Tibial nerve (tissue), 4 donors: ENCODE data around the gene PMM2.

Experiments
- EP300 ChIP-seq, 2 donors: sonication (generic); formaldehyde crosslinking; IDR thresholded peaks; one replicate each; pipeline ENCODE4 v1.6.1; 2017; ENCODE audit warnings: antibody characterized with exemption in 2 of 2, mild to moderate bottlenecking in 1 of 2
- TF ChIP-seq, protein P1 (sequence below), 5 experiments: fragments of 200-600 bp in 3 of 5; fragments of 450-650 bp in 2 of 5; sonication (generic) in 3 of 5; IDR thresholded peaks; one replicate each; pipeline ENCODE4 v1.5.1; 2016 to 2019; ENCODE audit warnings: antibody characterized with exemption in 5 of 5, mild to moderate bottlenecking in 3 of 5, moderate library complexity in 2 of 5

DNA sequence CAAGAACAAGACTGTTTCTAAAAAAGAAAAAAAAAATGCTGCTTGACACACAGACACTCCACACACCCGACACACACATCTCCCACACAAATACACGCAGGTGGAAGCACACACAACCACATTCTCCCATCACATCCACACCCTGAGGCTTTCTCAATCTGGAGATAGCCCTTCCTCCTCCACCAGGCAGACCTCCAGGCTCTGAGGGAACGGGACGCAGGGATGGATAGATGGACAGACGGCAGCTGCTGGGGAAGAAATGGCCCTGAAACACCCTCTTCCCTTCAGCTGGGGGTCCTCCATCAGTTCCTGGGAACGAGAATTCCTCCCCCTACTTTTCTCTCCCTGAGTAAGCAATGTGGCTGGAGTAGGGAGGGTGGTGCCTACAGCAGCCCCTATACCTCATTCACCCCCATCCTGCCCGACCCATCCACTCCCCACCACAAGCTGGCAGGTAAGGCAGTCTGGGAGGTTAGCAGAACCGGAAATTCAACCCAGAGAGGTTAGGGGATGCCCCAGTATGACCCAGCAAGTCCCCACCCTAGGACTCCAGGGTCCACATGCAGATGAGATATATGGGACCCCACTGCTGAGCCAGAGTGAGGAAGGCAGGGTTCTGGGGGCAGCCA, 80.4 kb downstream of the PMM2 start:
- TF ChIP-seq, protein P1, sequence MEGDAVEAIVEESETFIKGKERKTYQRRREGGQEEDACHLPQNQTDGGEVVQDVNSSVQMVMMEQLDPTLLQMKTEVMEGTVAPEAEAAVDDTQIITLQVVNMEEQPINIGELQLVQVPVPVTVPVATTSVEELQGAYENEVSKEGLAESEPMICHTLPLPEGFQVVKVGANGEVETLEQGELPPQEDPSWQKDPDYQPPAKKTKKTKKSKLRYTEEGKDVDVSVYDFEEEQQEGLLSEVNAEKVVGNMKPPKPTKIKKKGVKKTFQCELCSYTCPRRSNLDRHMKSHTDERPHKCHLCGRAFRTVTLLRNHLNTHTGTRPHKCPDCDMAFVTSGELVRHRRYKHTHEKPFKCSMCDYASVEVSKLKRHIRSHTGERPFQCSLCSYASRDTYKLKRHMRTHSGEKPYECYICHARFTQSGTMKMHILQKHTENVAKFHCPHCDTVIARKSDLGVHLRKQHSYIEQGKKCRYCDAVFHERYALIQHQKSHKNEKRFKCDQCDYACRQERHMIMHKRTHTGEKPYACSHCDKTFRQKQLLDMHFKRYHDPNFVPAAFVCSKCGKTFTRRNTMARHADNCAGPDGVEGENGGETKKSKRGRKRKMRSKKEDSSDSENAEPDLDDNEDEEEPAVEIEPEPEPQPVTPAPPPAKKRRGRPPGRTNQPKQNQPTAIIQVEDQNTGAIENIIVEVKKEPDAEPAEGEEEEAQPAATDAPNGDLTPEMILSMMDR (IDR thresholded peaks at IDR 0.05): no peak
- TF ChIP-seq EP300 (IDR thresholded peaks at IDR 0.05): no peak
